GM13976 (cell line): Measurements from ENCODE around the gene CPNE1.

ENCODE experiments used
- DNase-seq: peaks from one replicate; pipeline ENCODE4 v3.0.0; 2012; ENCODE audit warnings: low spot score
- in situ Hi-C: fragments of 300-500 bp; cut with MboI; formaldehyde crosslinking; loops from one replicate; pipeline ENCODE4 v1.12.0; 2022; ENCODE audit warnings: low sequenced_read_pairs, mixed read lengths, inconsistent platforms; ENCODE audit not compliant: unreplicated experiment
- TF ChIP-seq, protein P1 (sequence below): IDR thresholded peaks from 2 replicates; pipeline ENCODE4 v1.5.1; 2012; ENCODE audit warnings: borderline replicate concordance, mild to moderate bottlenecking; ENCODE audit not compliant: insufficient read depth; ENCODE audit errors: extremely low read depth, missing control alignments, control extremely low read depth

The CPNE1 gene

DNA sequence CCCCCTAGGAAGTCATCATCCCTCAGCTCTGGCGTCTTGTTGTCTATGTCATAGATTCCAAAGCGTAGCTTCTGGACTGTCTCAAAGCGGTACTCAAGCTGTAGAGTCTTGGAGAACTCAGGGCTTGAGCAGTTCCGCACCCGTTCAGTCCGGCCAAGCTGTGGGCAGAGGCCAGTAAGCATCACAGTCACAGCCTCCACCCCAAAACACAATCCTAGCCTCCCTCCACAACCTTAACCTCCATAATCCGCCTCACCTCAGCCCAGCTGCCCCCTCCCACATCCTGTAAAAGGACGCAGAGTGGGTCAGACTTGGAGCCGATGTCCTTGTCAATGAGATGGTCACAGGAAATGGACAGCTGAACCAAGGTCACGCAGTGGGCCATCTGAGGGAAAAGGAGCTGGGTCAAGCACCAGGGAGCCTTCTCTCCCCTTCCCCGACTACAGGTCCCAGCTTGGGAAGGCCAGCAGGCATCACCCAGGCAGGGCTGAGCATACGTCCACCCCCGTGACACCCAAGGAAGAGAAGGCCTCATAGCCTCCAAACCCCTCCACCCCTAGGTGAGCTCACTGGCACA lies 32.1 kb downstream of the CPNE1 start:
- TF ChIP-seq, protein P1, sequence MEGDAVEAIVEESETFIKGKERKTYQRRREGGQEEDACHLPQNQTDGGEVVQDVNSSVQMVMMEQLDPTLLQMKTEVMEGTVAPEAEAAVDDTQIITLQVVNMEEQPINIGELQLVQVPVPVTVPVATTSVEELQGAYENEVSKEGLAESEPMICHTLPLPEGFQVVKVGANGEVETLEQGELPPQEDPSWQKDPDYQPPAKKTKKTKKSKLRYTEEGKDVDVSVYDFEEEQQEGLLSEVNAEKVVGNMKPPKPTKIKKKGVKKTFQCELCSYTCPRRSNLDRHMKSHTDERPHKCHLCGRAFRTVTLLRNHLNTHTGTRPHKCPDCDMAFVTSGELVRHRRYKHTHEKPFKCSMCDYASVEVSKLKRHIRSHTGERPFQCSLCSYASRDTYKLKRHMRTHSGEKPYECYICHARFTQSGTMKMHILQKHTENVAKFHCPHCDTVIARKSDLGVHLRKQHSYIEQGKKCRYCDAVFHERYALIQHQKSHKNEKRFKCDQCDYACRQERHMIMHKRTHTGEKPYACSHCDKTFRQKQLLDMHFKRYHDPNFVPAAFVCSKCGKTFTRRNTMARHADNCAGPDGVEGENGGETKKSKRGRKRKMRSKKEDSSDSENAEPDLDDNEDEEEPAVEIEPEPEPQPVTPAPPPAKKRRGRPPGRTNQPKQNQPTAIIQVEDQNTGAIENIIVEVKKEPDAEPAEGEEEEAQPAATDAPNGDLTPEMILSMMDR: no peak
- in situ Hi-C loops: no loop called here
- no peak for DNase-seq

DNA sequence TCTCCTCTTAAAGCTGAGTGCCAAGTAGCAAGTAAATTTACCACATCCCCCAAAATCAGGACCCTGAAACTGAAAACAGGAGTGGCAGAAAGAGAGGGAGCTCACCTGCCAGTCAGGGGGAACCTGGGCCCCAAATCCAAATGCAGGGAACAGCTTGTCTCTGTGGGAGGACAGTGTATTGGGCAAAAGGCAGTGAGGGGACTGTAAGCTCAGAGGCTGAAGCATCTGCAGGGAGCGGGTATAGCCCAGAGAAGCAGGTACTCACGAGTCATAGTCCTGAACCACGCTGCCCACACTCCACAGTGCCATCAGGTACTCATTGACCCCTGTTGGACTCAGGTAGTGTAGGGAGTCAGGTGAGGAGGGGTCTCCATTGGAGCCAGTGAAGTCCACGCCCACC lies 34.1 kb downstream of the CPNE1 start:
- no peak for DNase-seq
- TF ChIP-seq, protein P1: no peak
- in situ Hi-C loops: no loop called here

DNA sequence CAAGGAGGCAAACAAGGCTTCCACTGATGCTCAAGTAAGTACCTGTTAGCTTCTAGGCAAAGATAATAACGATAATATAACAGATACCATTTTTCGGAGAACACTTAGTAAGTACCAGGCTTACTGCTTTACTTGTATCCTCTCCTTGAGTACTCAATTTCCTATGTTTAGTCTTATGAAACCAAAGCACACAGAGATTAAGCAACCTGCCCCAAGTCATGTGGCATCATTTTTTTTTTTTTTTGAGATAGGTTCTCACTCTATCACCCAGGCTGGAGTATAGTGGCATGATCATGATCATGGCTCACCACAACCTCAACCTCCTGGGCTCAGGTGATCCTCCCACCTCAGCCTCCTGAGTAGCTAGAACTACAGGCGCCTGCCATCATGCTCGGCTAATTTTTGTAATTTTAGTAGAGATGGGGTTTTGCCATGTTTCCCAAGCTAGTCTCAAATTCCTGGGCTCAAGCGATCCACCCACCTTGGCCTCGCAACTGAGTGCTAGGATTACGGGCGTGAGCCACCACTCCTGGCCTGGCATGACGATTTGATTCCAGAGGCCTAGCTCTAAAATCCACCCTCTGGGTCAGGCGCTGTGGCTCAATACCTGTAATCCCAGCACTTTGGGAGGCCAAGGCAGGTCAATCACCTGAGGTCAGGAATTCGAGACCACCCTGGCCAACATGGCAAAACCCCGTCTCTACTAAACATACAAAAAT lies 35.1 kb downstream of the CPNE1 start:
- in situ Hi-C loops: no loop called here
- TF ChIP-seq, protein P1: no peak
- no peak for DNase-seq

DNA sequence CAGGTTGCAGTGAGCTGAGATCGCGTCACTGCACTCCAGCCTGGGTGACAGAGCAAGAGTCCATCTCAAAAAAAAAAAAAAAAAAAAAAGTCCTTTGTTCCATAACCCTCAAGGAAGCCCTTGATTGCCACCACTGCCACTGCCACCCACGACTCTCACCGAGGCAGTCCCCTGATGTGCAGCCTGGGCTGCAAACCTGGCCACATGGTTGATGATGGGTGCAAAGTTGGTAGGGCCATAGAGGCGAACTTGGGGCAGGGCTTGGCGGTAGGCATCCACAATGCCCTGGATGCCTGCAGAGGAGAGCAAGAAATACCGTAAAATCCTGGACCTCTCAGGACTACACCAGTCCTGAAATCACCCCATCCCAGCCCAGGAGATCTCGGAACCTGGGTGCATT lies 37.6 kb downstream of the CPNE1 start:
- no peak for DNase-seq
- in situ Hi-C loops: no loop called here
- TF ChIP-seq, protein P1: no peak

DNA sequence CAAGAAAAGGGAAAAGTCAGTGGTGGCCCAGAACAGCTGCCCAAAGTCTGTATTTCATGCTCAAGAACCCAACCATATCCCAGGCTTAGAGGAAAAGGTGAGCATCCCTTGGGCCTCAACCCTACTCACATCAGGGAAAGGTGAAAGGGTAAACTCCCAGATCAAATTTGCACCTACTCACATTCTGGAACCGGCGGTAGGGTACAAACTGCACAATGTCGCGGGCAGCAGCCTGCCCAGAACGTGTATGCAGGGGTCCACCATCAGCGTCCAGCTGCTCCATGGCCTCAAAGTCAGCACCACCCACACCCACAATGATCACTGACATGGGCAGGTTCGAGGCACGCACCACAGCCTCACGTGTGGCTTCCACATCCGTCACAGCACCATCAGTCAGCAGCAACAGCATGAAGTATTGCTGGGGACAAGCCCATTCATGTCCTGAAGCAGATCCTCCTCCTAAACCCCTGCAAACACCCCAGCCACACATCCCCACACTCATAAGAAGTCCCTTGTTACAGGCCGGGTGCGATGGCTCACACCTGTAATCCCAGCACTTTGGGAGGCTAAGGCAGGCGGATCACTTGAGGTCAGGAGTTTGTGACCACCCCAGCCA lies 38.2 kb downstream of the CPNE1 start:
- in situ Hi-C loops: no loop called here
- TF ChIP-seq, protein P1: no peak
- no peak for DNase-seq

DNA sequence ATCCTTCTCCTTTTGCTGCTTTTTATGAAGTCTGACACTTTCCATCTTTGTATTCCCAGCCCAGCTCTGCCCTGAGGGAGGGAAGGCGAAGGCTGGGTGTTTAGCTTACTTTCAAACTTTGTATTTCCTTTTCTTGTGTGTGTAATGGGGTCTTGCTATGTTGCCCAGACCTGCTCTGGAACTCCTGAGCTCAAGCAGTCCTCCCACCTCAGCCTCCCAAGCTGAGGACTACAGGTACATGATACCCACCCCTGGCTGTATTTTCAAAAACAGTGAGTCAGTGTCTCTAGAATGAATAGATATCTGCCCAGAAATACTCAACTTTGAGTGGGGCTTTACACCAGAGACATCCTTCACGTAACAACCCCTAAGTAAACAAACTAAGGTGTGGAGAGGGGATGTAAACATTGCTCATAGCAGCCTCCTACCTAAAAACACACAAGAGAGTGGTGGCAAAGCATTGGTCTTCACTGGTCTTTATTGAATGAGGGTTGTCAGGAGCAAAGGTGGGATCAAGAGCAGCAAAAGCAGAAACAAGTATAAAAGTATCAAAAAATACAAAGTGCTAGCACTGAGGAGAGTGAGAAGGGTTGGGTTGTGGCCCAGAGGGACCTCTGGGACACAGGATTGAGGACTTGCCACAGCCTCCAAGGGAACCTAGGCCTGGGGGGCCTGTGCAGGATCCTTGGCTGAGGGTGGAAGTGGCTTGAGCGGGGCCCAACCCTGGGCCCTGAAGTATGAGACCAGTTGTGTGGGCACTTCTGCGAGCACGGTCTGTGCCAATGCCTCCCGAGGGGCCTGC lies 38.9 kb downstream of the CPNE1 start:
- in situ Hi-C loops: no loop called here
- TF ChIP-seq, protein P1: no peak

More for the DNA sequence above, 38.9 kb downstream of the CPNE1 start:
- no peak for DNase-seq
